Measurements from ENCODE around the gene RBFOX2.

DNA sequence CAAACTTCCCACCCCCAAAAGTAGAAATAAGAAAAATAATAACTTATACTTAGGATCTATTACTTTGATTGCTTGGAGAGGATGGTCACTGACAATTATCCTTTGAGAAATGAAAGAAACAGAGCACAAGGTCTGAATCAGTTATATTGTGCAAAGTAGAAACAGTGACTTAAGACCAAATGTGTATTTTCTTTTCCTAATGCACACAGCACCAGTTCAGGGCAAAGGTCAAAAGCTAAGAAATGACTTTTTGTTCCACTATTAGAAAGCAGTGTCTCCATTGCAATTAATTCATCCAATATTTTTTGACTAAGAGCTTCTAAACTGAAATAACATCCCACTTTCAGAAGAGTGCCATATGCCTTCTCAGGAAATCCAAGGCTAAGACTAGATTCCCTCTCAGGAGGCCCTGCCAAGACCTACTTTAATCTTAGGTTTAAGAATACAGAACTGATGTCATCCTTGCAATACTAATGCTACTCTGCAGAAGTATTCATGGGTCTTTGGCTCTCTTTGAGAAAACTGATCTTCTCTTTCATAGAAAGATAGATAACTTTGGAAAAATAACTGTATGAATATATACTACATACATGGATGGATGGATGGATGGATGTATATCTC, 164.0 kb downstream of the RBFOX2 start:
- TF ChIP-seq, protein P1, sequence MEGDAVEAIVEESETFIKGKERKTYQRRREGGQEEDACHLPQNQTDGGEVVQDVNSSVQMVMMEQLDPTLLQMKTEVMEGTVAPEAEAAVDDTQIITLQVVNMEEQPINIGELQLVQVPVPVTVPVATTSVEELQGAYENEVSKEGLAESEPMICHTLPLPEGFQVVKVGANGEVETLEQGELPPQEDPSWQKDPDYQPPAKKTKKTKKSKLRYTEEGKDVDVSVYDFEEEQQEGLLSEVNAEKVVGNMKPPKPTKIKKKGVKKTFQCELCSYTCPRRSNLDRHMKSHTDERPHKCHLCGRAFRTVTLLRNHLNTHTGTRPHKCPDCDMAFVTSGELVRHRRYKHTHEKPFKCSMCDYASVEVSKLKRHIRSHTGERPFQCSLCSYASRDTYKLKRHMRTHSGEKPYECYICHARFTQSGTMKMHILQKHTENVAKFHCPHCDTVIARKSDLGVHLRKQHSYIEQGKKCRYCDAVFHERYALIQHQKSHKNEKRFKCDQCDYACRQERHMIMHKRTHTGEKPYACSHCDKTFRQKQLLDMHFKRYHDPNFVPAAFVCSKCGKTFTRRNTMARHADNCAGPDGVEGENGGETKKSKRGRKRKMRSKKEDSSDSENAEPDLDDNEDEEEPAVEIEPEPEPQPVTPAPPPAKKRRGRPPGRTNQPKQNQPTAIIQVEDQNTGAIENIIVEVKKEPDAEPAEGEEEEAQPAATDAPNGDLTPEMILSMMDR (IDR thresholded peaks at IDR 0.05): no peak
- no peak for TF ChIP-seq POLR2A (IDR thresholded peaks at IDR 0.05)
